Nephron progenitor cell (in vitro differentiated cells): Measurements from ENCODE around the gene UPP1.

Experiments
- DNase-seq: peaks from one replicate; pipeline ENCODE4 v3.0.0; 2021
- H3K27ac Mint-ChIP-seq: 2 replicates; pipeline ENCODE4 v1.8.0; 2021; ENCODE audit warnings: mild to moderate bottlenecking, moderate library complexity, mixed read lengths
- H3K27me3 Mint-ChIP-seq: 2 replicates; pipeline ENCODE4 v1.8.0; 2021; ENCODE audit warnings: mild to moderate bottlenecking, low read depth, mixed read lengths; ENCODE audit not compliant: poor library complexity
- H3K36me3 Mint-ChIP-seq: 2 replicates; pipeline ENCODE4 v1.8.0; 2021; ENCODE audit warnings: low read depth, mixed read lengths
- H3K4me1 Mint-ChIP-seq: 2 replicates; pipeline ENCODE4 v1.8.0; 2021; ENCODE audit warnings: mixed read lengths
- H3K4me3 Mint-ChIP-seq: 2 replicates; pipeline ENCODE4 v1.8.0; 2021; ENCODE audit warnings: mild to moderate bottlenecking, moderate library complexity, mixed read lengths
- H3K9me3 Mint-ChIP-seq: 2 replicates; pipeline ENCODE4 v1.8.0; 2021; ENCODE audit warnings: mild to moderate bottlenecking, moderate library complexity, mixed read lengths
- CTCF ChIP-seq: fragments of 200-600 bp; sonication (generic); IDR thresholded peaks from 2 replicates; pipeline ENCODE4 v1.5.0; 2021; ENCODE audit warnings: antibody characterized with exemption

The UPP1 gene

GRCh38 chr7:48045195-48045765, 43.8 kb upstream of the UPP1 start:
- no peak for DNase-seq
- H3K27me3 Mint-ChIP-seq = peaks cover 13% of the 10 kb centered on the region
- no peak overlapping the region for H3K27ac Mint-ChIP-seq
- H3K9me3 Mint-ChIP-seq = no peaks in the 10 kb centered on the region
- H3K4me1 Mint-ChIP-seq = peaks cover 18% of the 10 kb centered on the region
- H3K4me3 Mint-ChIP-seq = no peak overlapping the region
- H3K36me3 Mint-ChIP-seq = no peaks in the 10 kb centered on the region
- no peak for TF ChIP-seq CTCF

- H3K27ac Mint-ChIP-seq = no peak overlapping the region
These were observed 42.6 kb upstream of the UPP1 start for GRCh38 chr7:48046458-48046857.

GRCh38 chr7:48048113-48048512, 41.0 kb upstream of the UPP1 start:
- Mint-ChIP-seq H3K27me3 (peaks cover 5% of the 10 kb centered on the region), H3K4me3 (no peak overlapping the region), H3K4me1 (peaks cover 23% of the 10 kb centered on the region), H3K9me3 (no peaks in the 10 kb centered on the region), H3K27ac (no peak overlapping the region), H3K36me3 (no peaks in the 10 kb centered on the region)
- DNase-seq = no peak
- TF ChIP-seq CTCF = no peak

More at GRCh38 chr7:48046458-48046857, 42.6 kb upstream of the UPP1 start:
- peaks cover 18% of the 10 kb centered on the region for H3K4me1 Mint-ChIP-seq
- H3K9me3 Mint-ChIP-seq = no peaks in the 10 kb centered on the region
- no peak for DNase-seq
- H3K27me3 Mint-ChIP-seq = peaks cover 6% of the 10 kb centered on the region
- H3K36me3 Mint-ChIP-seq = no peaks in the 10 kb centered on the region
- no peak overlapping the region for H3K4me3 Mint-ChIP-seq
- TF ChIP-seq CTCF = no peak

GRCh38 chr7:48049850-48050249, 39.2 kb upstream of the UPP1 start:
- H3K36me3 Mint-ChIP-seq = no peaks in the 10 kb centered on the region
- H3K27me3 Mint-ChIP-seq = peaks cover 5% of the 10 kb centered on the region
- no peak overlapping the region for H3K27ac Mint-ChIP-seq
- H3K4me3 Mint-ChIP-seq = no peak overlapping the region
- DNase-seq = no peak
- peaks cover 23% of the 10 kb centered on the region for H3K4me1 Mint-ChIP-seq
- no peaks in the 10 kb centered on the region for H3K9me3 Mint-ChIP-seq
- no peak for TF ChIP-seq CTCF

- TF ChIP-seq CTCF = no peak
- Mint-ChIP-seq H3K27ac (no peak overlapping the region), H3K9me3 (peaks cover 15% of the 10 kb centered on the region), H3K4me3 (no peak overlapping the region), H3K36me3 (peaks cover 5% of the 10 kb centered on the region), H3K4me1 (peaks cover 5% of the 10 kb centered on the region), H3K27me3 (peaks cover 8% of the 10 kb centered on the region)
- DNase-seq = no peak
These were observed 36.3 kb upstream of the UPP1 start for GRCh38 chr7:48052748-48053147.

GRCh38 chr7:48053736-48054135, 35.3 kb upstream of the UPP1 start:
- no peak for TF ChIP-seq CTCF

More at GRCh38 chr7:48053736-48054135, 35.3 kb upstream of the UPP1 start:
- Mint-ChIP-seq H3K27me3 (peaks cover 8% of the 10 kb centered on the region), H3K27ac (no peak overlapping the region), H3K36me3 (peaks cover 5% of the 10 kb centered on the region), H3K4me1 (peaks cover 5% of the 10 kb centered on the region), H3K9me3 (peaks cover 24% of the 10 kb centered on the region), H3K4me3 (no peak overlapping the region)
- DNase-seq = no peak
